Stimulated activated CD8-positive, alpha-beta memory T cell treated with anti-CD3 and anti-CD28 coated beads, Interleukin-7, amount 100 ng/mL, for 4 hours (primary cell): ENCODE data around the gene FBXO31.
A peak's percentile ranks its signal among the peaks of the same experiment; 100 is the strongest.

Experiments used
- DNase-seq, 2 donors: peaks; one replicate each; pipeline ENCODE4 v3.0.0-alpha.2; 2020; ENCODE audit warnings: low read depth in 2 of 2

The FBXO31 gene

GRCh38 chr16:87311387-87311786 is 72.2 kb downstream of the FBXO31 start:
- no peak for DNase-seq

- DNase-seq = no peak
Measured at GRCh38 chr16:87310610-87311009, 73.0 kb downstream of the FBXO31 start.

GRCh38 chr16:87309620-87310525 is 73.7 kb downstream of the FBXO31 start:
- DNase-seq = no peak

- no peak for DNase-seq
Measured at GRCh38 chr16:87308826-87309225, 74.8 kb downstream of the FBXO31 start.

- DNase-seq = no peak
Measured at GRCh38 chr16:87306516-87306915, 77.1 kb downstream of the FBXO31 start.

GRCh38 chr16:87305505-87306391 is 77.8 kb downstream of the FBXO31 start:
- DNase-seq = no peak

- DNase-seq = no peak
Measured at GRCh38 chr16:87304951-87305350, 78.6 kb downstream of the FBXO31 start.

- no peak for DNase-seq
Measured at GRCh38 chr16:87303962-87304521, 79.5 kb downstream of the FBXO31 start.

- DNase-seq = no peak
Measured at GRCh38 chr16:87303431-87303930, 80.1 kb downstream of the FBXO31 start.

GRCh38 chr16:87298857-87299465 is 84.6 kb downstream of the FBXO31 start:
- no peak for DNase-seq

- peak in 1 of 2 donors; percentile 5 for DNase-seq
Measured at GRCh38 chr16:87297918-87298631, 85.5 kb downstream of the FBXO31 start.

- no peak for DNase-seq
Measured at GRCh38 chr16:87297407-87297806, 86.2 kb downstream of the FBXO31 start.

- DNase-seq = no peak
Measured at GRCh38 chr16:87295661-87296531, 87.7 kb downstream of the FBXO31 start.

- no peak for DNase-seq
Measured at GRCh38 chr16:87295259-87295658, 88.3 kb downstream of the FBXO31 start.

GRCh38 chr16:87293990-87294389 is 89.6 kb downstream of the FBXO31 start:
- DNase-seq = no peak

- no peak for DNase-seq
Measured at GRCh38 chr16:87291944-87292343, 91.6 kb downstream of the FBXO31 start.

GRCh38 chr16:87288753-87289362 is 94.7 kb downstream of the FBXO31 start:
- no peak for DNase-seq

- no peak for DNase-seq
Measured at GRCh38 chr16:87286839-87287626, 96.5 kb downstream of the FBXO31 start.

- DNase-seq = no peak
Measured at GRCh38 chr16:87284183-87284582, 99.4 kb downstream of the FBXO31 start.
